Measurements from ENCODE around the gene AFP. TPM values are rescaled to one million over a fixed set of nuclear protein-coding genes. Genes with fewer than 3 reads are reported as not detected.

AFP gene
- total RNA-seq, 1 experiment from 2014 or later = 4.9 TPM

DNA sequence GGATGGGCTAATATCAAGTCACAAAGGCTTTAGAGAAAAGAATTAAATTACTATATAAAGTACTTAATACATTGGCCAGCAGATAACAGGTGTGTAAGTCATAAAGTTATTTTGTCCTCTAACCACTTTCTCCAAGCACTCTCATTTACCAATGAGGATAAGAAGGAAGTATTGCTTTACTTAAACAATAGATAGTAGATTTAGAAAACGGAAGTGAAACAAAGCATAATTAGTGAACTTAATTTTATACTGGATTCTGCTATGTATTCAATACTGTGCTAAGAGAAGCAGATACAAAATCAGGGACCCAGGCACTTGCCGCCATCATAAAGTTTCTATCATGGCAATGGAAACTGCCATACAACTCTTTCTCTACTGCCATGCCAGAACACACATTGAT lies 69.5 kb downstream of the AFP start:
- H2BK5ac ChIP-seq (ENCODE audit: insufficient read length, low read length) = no peak overlapping the region
- no peak overlapping the region for H3K4ac ChIP-seq (ENCODE audit: low read depth, low read length)
- H4K91ac ChIP-seq (ENCODE audit: insufficient read length, low read depth, low read length) = no peak overlapping the region
- no peaks in the 10 kb centered on the region for H4K20me1 ChIP-seq (ENCODE audit: control insufficient read depth, insufficient read depth, insufficient read length)
- no peaks in the 10 kb centered on the region for H3K9me3 ChIP-seq (ENCODE audit: control insufficient read depth, low read depth, low read length)
- no CpG with 5 or more reads among the region's 2 CpGs for WGBS (ENCODE audit: extremely low coverage, insufficient read length, low lambda C conversion rate)
- no peak overlapping the region for H3K56ac ChIP-seq (ENCODE audit: insufficient read length, low read depth, low read length)
- no peaks in the 10 kb centered on the region for H3K79me1 ChIP-seq (ENCODE audit: insufficient read depth, low read depth, low read length, poor library complexity, severe bottlenecking)
- H3K4me1 ChIP-seq (ENCODE audit: insufficient read depth, low read length) = no peaks in the 10 kb centered on the region
- H2BK15ac ChIP-seq (ENCODE audit: low read depth, low read length) = no peak overlapping the region
- no peaks in the 10 kb centered on the region for H3K23me2 ChIP-seq (ENCODE audit: insufficient read length, low read depth, low read length, poor library complexity, severe bottlenecking)
- Mint-ChIP-seq H3K4me3 (no peak overlapping the region), H3K27me3 (ENCODE audit: low read depth) (no peaks in the 10 kb centered on the region; the same call in 1 of the 2 replicates), H3K9me3 (no peaks in the 10 kb centered on the region), H3K27ac (no peak overlapping the region), H3K36me3 (ENCODE audit: insufficient read depth in 1 of 3, low read depth in 3 of 3) (peaks cover 0 to 6% (median 0%) of the 10 kb centered on the region in 3 experiments; a peak in 1 of 7 replicates), H3K4me1 (no peaks in the 10 kb centered on the region)
- H4K5ac ChIP-seq (ENCODE audit: insufficient read length, low read depth, low read length) = no peak overlapping the region
- no peak overlapping the region for H2AK5ac ChIP-seq (ENCODE audit: insufficient read length, low read length)
- no peak overlapping the region for H4K8ac ChIP-seq (replicated peaks; ENCODE audit: insufficient read length, low read depth, low read length)
- no peak for DNase-seq
- H3T11ph ChIP-seq (ENCODE audit: low read length) = no peak overlapping the region
- no peak overlapping the region for H3K23ac ChIP-seq (ENCODE audit: insufficient read length, low read depth, low read length)
- no peak overlapping the region for H2BK20ac ChIP-seq (ENCODE audit: low read depth, low read length, poor library complexity, severe bottlenecking)
- no peak overlapping the region for H2AFZ ChIP-seq (ENCODE audit: low read length)
- no peak overlapping the region for H3K9ac ChIP-seq (ENCODE audit: extremely low read depth, insufficient read length, low read length)
- no peak overlapping the region for H3K4me2 ChIP-seq (ENCODE audit: insufficient read depth, insufficient read length, low read length)
- H2BK120ac ChIP-seq (ENCODE audit: low read depth, low read length, poor library complexity, severe bottlenecking) = no peak overlapping the region
- no peaks in the 10 kb centered on the region for H3K27me3 ChIP-seq (ENCODE audit: insufficient read depth, low read length)
- no peak overlapping the region for H3K14ac ChIP-seq (ENCODE audit: insufficient read depth, low read length)
- H3K27ac ChIP-seq (ENCODE audit: insufficient read length, low read depth, low read length) = no peak overlapping the region
- TF ChIP-seq, protein P1, sequence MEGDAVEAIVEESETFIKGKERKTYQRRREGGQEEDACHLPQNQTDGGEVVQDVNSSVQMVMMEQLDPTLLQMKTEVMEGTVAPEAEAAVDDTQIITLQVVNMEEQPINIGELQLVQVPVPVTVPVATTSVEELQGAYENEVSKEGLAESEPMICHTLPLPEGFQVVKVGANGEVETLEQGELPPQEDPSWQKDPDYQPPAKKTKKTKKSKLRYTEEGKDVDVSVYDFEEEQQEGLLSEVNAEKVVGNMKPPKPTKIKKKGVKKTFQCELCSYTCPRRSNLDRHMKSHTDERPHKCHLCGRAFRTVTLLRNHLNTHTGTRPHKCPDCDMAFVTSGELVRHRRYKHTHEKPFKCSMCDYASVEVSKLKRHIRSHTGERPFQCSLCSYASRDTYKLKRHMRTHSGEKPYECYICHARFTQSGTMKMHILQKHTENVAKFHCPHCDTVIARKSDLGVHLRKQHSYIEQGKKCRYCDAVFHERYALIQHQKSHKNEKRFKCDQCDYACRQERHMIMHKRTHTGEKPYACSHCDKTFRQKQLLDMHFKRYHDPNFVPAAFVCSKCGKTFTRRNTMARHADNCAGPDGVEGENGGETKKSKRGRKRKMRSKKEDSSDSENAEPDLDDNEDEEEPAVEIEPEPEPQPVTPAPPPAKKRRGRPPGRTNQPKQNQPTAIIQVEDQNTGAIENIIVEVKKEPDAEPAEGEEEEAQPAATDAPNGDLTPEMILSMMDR (conservative IDR thresholded peaks at IDR 0.05) = no peak
- H2BK12ac ChIP-seq (ENCODE audit: insufficient read length, low read depth, low read length) = no peak overlapping the region
- H3K18ac ChIP-seq (ENCODE audit: insufficient read length, low read depth, low read length) = no peak overlapping the region
- no peaks in the 10 kb centered on the region for H3K79me2 ChIP-seq (ENCODE audit: insufficient read depth, low read length)

Other genes with a start within 250 kb of the AFP start
- gene ANKRD17, start 177.4 kb upstream of the AFP start, total RNA-seq (2021) = 79.8 and 82.4 TPM in 2 replicates
- 0.29 TPM in 1 of 2 replicates, not detected in the other for gene ALB, start 31.9 kb upstream of the AFP start, total RNA-seq (2021)
- not detected in 2 replicates for gene AFM, start 45.5 kb downstream of the AFP start, total RNA-seq (2021)
- 0.15 and 0.22 TPM in 2 replicates for gene RASSF6, start 184.2 kb downstream of the AFP start, total RNA-seq (2021)